Adrenal gland (tissue), 12 donors: ENCODE measurements around the gene PRM2. TPM values are rescaled to one million over a fixed set of nuclear protein-coding genes. Genes with fewer than 3 reads are reported as not detected.

Experiments used
- DNase-seq, 7 donors: peaks; one replicate each; pipeline ENCODE4 v3.0.0-alpha.2; 2019 to 2020
- H3K27ac ChIP-seq, 5 donors: fragments of 200-600 bp; sonication (generic) in 4 of 5; 1 replicate in 3 of 5; 2 replicates in 2 of 5; pipeline versions ENCODE4 v1.5.1 to v1.8.0; 2016 to 2020; ENCODE audit warnings: mild to moderate bottlenecking in 1 of 5
- H3K27me3 ChIP-seq: fragments of 200-600 bp; 2 replicates; pipeline ENCODE4 v1.8.0; 2021
- H3K36me3 ChIP-seq, 2 donors: fragments of 200-600 bp; replicated peaks in 1 of 2; 1 replicate in 1 of 2; 2 replicates in 1 of 2; pipeline versions ENCODE4 v1.5.1 to v1.8.0; 2018 to 2022
- H3K4me1 ChIP-seq, 2 donors: fragments of 200-600 bp; replicated peaks in 1 of 2; 1 replicate in 1 of 2; 2 replicates in 1 of 2; pipeline versions ENCODE4 v1.5.1 to v1.8.0; 2018 to 2021
- H3K4me3 ChIP-seq, 4 donors: fragments of 200-600 bp; sonication (generic) in 3 of 4; one replicate each; pipeline ENCODE4 v1.5.1; 2016 to 2018
- H3K9me3 ChIP-seq, 3 donors: fragments of 200-600 bp; sonication (generic) in 1 of 3; replicated peaks in 1 of 3; 1 replicate in 2 of 3; 2 replicates in 1 of 3; pipeline versions ENCODE4 v1.5.1 to v1.8.0; 2016 to 2021
- CTCF ChIP-seq, 6 experiments: fragments of 450-650 bp in 4 of 6; fragments of 200-600 bp in 2 of 6; sonication (generic) in 1 of 6; IDR thresholded peaks; 1 replicate in 5 of 6; 2 replicates in 1 of 6; pipeline versions ENCODE4 v1.5.1 to v1.8.0; 2016 to 2021; ENCODE audit warnings: antibody characterized with exemption in 6 of 6, mild to moderate bottlenecking in 2 of 6, moderate library complexity in 1 of 6
- POLR2A ChIP-seq, 2 donors: fragments of 450-650 bp; IDR thresholded peaks; one replicate each; pipeline ENCODE4 v1.6.1; 2017; ENCODE audit warnings: antibody characterized with exemption in 2 of 2, mild to moderate bottlenecking in 2 of 2, moderate library complexity in 1 of 2
- WGBS, 4 donors: extraction: QIAGEN DNeasy Blood & Tissue Kit in 2 of 4; methylation state at CpG; one replicate each; pipeline versions ENCODE4 v1.1.5 to v1.1.7; 2013 to 2017; 5-methylcytosine and 5-hydroxymethylcytosine counted together
- intact Hi-C, 2 donors: fragments of 100-400 bp; cut with DNase I; formaldehyde crosslinking; loops; one replicate each; pipeline versions ENCODE4 v1.14.1 to v1.15.0; 2022 to 2023
- polyA plus RNA-seq, 3 donors: library from polyadenylated mRNA; stranded (reverse); fragments of 200-250 nt in 2 of 3; fragments of 350-450 nt in 1 of 3; fragmentation: Illumina TruSeq in 1 of 3; extraction: RNeasy Lipid Tissue Mini Kit (QIAGEN cat#74804) in 1 of 3; gene quantifications; one replicate each; pipeline ENCODE4 v1.2.3, GENCODE V29; 2013 to 2014
- total RNA-seq, 9 donors: library from RNA; depleted of rRNA in 4 of 9; stranded (reverse); fragments of >200 nt in 4 of 9; fragments of 120-200 nt in 1 of 9; fragmentation: NEBNext Ultra II Directional in 1 of 9; extraction: Animal tissue kit (Norgen Biotek cat#: 25700) in 1 of 9; gene quantifications; one replicate each; pipeline versions ENCODE4 v1.1.0 to v1.2.4, GENCODE V29; 2013 to 2023
- donor health status: healthy with polysubstance abuse.
- donor health status: Bipolar disorder and iron deficiency.
- donor health status: DM: yes; HTN: yes; CAD: no.
- donor health status: DM: no; HTN: no; CAD: no.
- donor health status: DM: no; HTN: no; CAD: no.
- donor health status: DM: yes; HTN: yes; CAD: no.

PRM2 gene
- total and polyA plus RNA-seq, 12 donors = not detected

- no peaks in the 10 kb centered on the region for H3K27me3 ChIP-seq
- TF ChIP-seq CTCF (IDR thresholded peaks at IDR 0.05) (peak in 2 of 6 experiments; percentile 9 to 22), POLR2A (IDR thresholded peaks at IDR 0.05) (no peak)
- H3K4me1 ChIP-seq = peaks cover 0 to 38% of the 10 kb centered on the region in 2 donors
- H3K27ac ChIP-seq = peak overlapping the region in 3 of 5 donors; percentile 96 to 98 (median 97)
- intact Hi-C loops = loop anchor here (5.0 to 10.0 kb wide), 3 partner anchors 100 to 288 kb away; no protein-coding TSS in a partner anchor
- no peaks in the 10 kb centered on the region for H3K36me3 ChIP-seq
- H3K9me3 ChIP-seq = no peaks in the 10 kb centered on the region
- 1 to 3% (median 2%) methylated on average over 31 to 105 of the region's 105 CpGs; no CpG with 5 or more reads in 1 of the 4 donors for WGBS, 4 donors
- peak; percentile 41 to 69 (median 49) for DNase-seq
- H3K4me3 ChIP-seq = peak overlapping the region; percentile 17 to 93 (median 50)
Measured at GRCh38 chr16:11254913-11255736, 21.2 kb downstream of the PRM2 start.

- DNase-seq = no peak
- Histone ChIP-seq H3K4me3 (peak overlapping the region in 1 of 4 donors; percentile 93), H3K4me1 (peaks cover 0 to 30% of the 10 kb centered on the region in 2 donors), H3K27ac (peak overlapping the region in 1 of 5 donors; percentile 96), H3K36me3 (no peaks in the 10 kb centered on the region), H3K9me3 (no peaks in the 10 kb centered on the region), H3K27me3 (no peaks in the 10 kb centered on the region)
- TF ChIP-seq CTCF (IDR thresholded peaks at IDR 0.05) (no peak), POLR2A (IDR thresholded peaks at IDR 0.05) (no peak)
- WGBS, 4 donors = 58 to 69% (median 64%) methylated on average over 27 to 29 of the region's 29 CpGs
- intact Hi-C loops = loop anchor here (10.0 kb wide), 2 partner anchors 101 to 119 kb away; no protein-coding TSS in a partner anchor
Measured at GRCh38 chr16:11253995-11254912, 22.0 kb downstream of the PRM2 start.

- Histone ChIP-seq H3K27me3 (no peaks in the 10 kb centered on the region), H3K27ac (no peak overlapping the region), H3K4me1 (peaks cover 0 to 21% of the 10 kb centered on the region in 2 donors), H3K4me3 (peak overlapping the region in 1 of 4 donors; percentile 17), H3K9me3 (no peaks in the 10 kb centered on the region), H3K36me3 (no peaks in the 10 kb centered on the region)
- 87 to 95% (median 91%) methylated on average over 4 to 5 of the region's 5 CpGs for WGBS, 4 donors
- TF ChIP-seq POLR2A (IDR thresholded peaks at IDR 0.05) (no peak), CTCF (IDR thresholded peaks at IDR 0.05) (no peak)
- intact Hi-C loops = loop anchor here (10.0 kb wide), 2 partner anchors 101 to 119 kb away; no protein-coding TSS in a partner anchor
- DNase-seq = no peak
Measured at GRCh38 chr16:11253009-11253994, 23.0 kb downstream of the PRM2 start.
